Measurements from ENCODE around the gene NDE1.

DNA sequence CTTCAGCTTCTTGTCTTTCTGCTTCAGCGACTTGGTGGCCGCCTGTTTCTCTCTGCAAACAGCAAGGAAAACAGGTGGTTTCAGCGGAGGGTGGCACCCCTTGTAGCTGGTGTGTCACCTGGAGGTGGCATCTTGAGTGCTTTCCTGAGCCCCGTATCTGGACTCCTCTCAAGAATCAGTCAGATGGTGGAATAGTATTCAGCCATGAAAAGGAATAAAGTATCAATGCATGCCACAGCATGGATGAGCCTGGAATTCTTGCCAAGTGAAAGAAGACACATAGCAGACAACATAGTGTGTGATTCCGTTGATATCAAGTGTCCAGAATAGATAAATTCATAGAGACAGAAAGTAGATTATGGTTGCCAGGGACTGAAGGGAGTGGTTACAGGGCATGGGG, 65.2 kb downstream of the NDE1 start:
- TF ChIP-seq, protein P1, sequence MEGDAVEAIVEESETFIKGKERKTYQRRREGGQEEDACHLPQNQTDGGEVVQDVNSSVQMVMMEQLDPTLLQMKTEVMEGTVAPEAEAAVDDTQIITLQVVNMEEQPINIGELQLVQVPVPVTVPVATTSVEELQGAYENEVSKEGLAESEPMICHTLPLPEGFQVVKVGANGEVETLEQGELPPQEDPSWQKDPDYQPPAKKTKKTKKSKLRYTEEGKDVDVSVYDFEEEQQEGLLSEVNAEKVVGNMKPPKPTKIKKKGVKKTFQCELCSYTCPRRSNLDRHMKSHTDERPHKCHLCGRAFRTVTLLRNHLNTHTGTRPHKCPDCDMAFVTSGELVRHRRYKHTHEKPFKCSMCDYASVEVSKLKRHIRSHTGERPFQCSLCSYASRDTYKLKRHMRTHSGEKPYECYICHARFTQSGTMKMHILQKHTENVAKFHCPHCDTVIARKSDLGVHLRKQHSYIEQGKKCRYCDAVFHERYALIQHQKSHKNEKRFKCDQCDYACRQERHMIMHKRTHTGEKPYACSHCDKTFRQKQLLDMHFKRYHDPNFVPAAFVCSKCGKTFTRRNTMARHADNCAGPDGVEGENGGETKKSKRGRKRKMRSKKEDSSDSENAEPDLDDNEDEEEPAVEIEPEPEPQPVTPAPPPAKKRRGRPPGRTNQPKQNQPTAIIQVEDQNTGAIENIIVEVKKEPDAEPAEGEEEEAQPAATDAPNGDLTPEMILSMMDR (IDR thresholded peaks at IDR 0.05): no peak
- TF ChIP-seq POLR2A (IDR thresholded peaks at IDR 0.05): no peak
